GM23338 (cell line): ENCODE measurements around the gene DGCR6L. TPM values are rescaled to one million over a fixed set of nuclear protein-coding genes. Genes with fewer than 3 reads are reported as not detected.
A peak's percentile ranks its signal among the peaks of the same experiment; 100 is the strongest.
"Not testable (repeated sequence)": the region's sequence is repeated elsewhere in the genome, so short reads cannot be mapped to it uniquely, and the experiment has no call there.

Experiments
- ATAC-seq: fragments of 200-7000 bp; cut with Tn5 transposase; 3 replicates; pipeline ENCODE4 v1.9.1; 2020
- DNase-seq: peaks from one replicate; pipeline ENCODE4 v3.0.0-alpha.2; 2015; ENCODE audit warnings: low spot score
- H2AFZ ChIP-seq: fragments of 200-600 bp; sonication (generic); 2 replicates; pipeline ENCODE4 v1.8.0; 2016; ENCODE audit warnings: antibody characterized with exemption, mild to moderate bottlenecking, moderate library complexity
- H3F3A ChIP-seq: fragments of 200-600 bp; sonication (generic); replicated peaks from 2 replicates; pipeline ENCODE4 v1.8.0; 2017; ENCODE audit warnings: antibody characterized with exemption, mixed run types, low read depth
- H3K27ac ChIP-seq: fragments of 200-600 bp; sonication (generic); 2 replicates; pipeline ENCODE4 v1.6.1; 2016; ENCODE audit warnings: low read depth
- H3K27me3 ChIP-seq: fragments of 200-600 bp; sonication (generic); 2 replicates; pipeline ENCODE4 v1.8.0; 2016; ENCODE audit warnings: mild to moderate bottlenecking, mixed run types, moderate library complexity; ENCODE audit not compliant: insufficient read depth
- H3K36me3 ChIP-seq: fragments of 200-600 bp; sonication (generic); 2 replicates; pipeline ENCODE4 v1.8.0; 2016; ENCODE audit warnings: mild to moderate bottlenecking; ENCODE audit not compliant: insufficient read depth
- H3K4me1 ChIP-seq: fragments of 200-600 bp; sonication (generic); 2 replicates; pipeline ENCODE4 v1.8.0; 2016; ENCODE audit warnings: mild to moderate bottlenecking, moderate library complexity; ENCODE audit not compliant: insufficient read depth
- H3K4me2 ChIP-seq: fragments of 200-600 bp; sonication (generic); 2 replicates; pipeline ENCODE4 v1.7.1; 2017; ENCODE audit warnings: mixed run types
- H3K4me3 ChIP-seq: fragments of 200-600 bp; sonication (generic); 2 replicates; pipeline ENCODE4 v1.6.1; 2016; ENCODE audit warnings: mixed run types
- H3K79me2 ChIP-seq: fragments of 200-600 bp; sonication (generic); replicated peaks from 2 replicates; pipeline ENCODE4 v1.8.0; 2017; ENCODE audit warnings: mild to moderate bottlenecking; ENCODE audit not compliant: insufficient read depth
- H3K9me2 ChIP-seq: fragments of 200-600 bp; sonication (generic); 2 replicates; pipeline ENCODE4 v1.8.0; 2017; ENCODE audit not compliant: insufficient read depth
- H4K20me1 ChIP-seq: fragments of 200-600 bp; sonication (generic); replicated peaks from 2 replicates; pipeline ENCODE4 v1.8.0; 2017; ENCODE audit warnings: mild to moderate bottlenecking; ENCODE audit not compliant: insufficient read depth
- H3K27ac Mint-ChIP-seq: 2 replicates; pipeline ENCODE4 v1.8.0; 2020; ENCODE audit warnings: inconsistent platforms, mild to moderate bottlenecking, moderate library complexity, mixed read lengths
- H3K27me3 Mint-ChIP-seq: 3 replicates; pipeline ENCODE4 v1.8.0; 2022; ENCODE audit warnings: low read depth, mild to moderate bottlenecking, moderate library complexity, mixed read lengths, inconsistent platforms; ENCODE audit not compliant: insufficient read depth, poor library complexity
- H3K36me3 Mint-ChIP-seq: 3 replicates; pipeline ENCODE4 v1.8.0; 2021; ENCODE audit warnings: low read depth, mild to moderate bottlenecking, inconsistent platforms, moderate library complexity, mixed read lengths
- H3K4me1 Mint-ChIP-seq: 3 replicates; pipeline ENCODE4 v1.8.0; 2020; ENCODE audit warnings: mild to moderate bottlenecking, inconsistent platforms, mixed read lengths
- H3K4me3 Mint-ChIP-seq: 3 replicates; pipeline ENCODE4 v1.8.0; 2021; ENCODE audit warnings: moderate library complexity, mild to moderate bottlenecking, inconsistent platforms, mixed read lengths
- H3K9me3 Mint-ChIP-seq: 3 replicates; pipeline ENCODE4 v1.8.0; 2020; ENCODE audit warnings: moderate library complexity, mild to moderate bottlenecking, inconsistent platforms, mixed read lengths
- ZNF114 ChIP-seq: fragments of 250-450 bp; sonication (Bioruptor Pico); IDR thresholded peaks from 2 replicates; pipeline ENCODE4 v1.5.0; 2020; ENCODE audit warnings: mild to moderate bottlenecking, moderate library complexity
- polyA plus RNA-seq: library from polyadenylated mRNA; unstranded; fragments of >200 nt; fragmentation: Nextera tagmentation; extraction: Ambion mirVana; gene quantifications from 2 replicates; pipeline ENCODE4 v1.2.1, GENCODE V29; 2016
- total RNA-seq: library from RNA; depleted of rRNA; stranded (reverse); fragments of >200 nt; shearing (Covaris generic); gene quantifications from 2 replicates; pipeline ENCODE4 v1.2.3, GENCODE V29; 2014
- TF ChIP-seq, protein P1 (sequence below), 2 experiments: fragments of 200-600 bp in 1 of 2; sonication (generic) in 1 of 2; conservative IDR thresholded peaks; 2 replicates each; pipeline versions ENCODE4 v1.5.1 to v1.6.1; 2016 to 2017; ENCODE audit warnings: antibody characterized with exemption in 2 of 2, low read depth in 2 of 2, mild to moderate bottlenecking in 2 of 2, moderate library complexity in 1 of 2

DGCR6L gene
- total and polyA plus RNA-seq, 2 experiments from 2014 or later = 66.3 to 85.9 TPM

DNA sequence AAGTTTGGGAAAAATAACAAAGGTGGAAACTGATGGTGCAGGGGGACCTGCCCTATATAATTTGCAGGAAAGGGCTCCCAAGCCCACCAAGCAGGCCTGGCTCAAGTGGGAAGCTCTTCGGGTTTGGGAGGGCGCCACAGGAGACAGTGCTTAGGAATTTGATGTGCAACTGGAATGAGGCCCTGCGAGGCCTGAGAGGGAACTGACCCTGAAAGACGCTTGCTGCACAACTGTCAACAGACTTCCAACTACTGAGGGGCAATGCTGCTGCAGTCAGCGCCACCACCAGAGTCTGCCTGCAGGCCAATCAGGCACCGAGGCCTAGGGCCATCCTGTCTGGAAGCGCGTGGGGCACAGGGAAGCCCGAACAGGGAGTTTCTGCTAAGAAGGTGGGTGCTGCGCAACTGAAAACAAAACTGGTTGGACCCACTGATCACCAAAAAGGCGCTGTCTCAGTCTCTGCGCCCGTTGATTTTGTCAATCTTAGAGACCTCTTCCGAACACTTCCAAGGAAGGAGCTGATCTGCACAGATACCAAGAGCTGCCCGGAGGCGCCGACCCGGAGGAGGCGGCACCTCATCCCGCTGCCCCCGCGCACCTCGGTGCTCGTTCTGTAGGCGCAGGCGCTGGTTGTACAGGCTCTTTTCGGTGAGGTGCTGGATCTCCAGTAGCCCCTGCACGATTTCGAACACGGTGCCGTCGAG is 667 bp downstream of the DGCR6L start (continued):
- TF ChIP-seq, protein P1, sequence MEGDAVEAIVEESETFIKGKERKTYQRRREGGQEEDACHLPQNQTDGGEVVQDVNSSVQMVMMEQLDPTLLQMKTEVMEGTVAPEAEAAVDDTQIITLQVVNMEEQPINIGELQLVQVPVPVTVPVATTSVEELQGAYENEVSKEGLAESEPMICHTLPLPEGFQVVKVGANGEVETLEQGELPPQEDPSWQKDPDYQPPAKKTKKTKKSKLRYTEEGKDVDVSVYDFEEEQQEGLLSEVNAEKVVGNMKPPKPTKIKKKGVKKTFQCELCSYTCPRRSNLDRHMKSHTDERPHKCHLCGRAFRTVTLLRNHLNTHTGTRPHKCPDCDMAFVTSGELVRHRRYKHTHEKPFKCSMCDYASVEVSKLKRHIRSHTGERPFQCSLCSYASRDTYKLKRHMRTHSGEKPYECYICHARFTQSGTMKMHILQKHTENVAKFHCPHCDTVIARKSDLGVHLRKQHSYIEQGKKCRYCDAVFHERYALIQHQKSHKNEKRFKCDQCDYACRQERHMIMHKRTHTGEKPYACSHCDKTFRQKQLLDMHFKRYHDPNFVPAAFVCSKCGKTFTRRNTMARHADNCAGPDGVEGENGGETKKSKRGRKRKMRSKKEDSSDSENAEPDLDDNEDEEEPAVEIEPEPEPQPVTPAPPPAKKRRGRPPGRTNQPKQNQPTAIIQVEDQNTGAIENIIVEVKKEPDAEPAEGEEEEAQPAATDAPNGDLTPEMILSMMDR (conservative IDR thresholded peaks at IDR 0.05; ENCODE audit: low read depth in 2 of 2) = no peak
- no peak for TF ChIP-seq ZNF114 (CRISPR knock-in tag)

DNA sequence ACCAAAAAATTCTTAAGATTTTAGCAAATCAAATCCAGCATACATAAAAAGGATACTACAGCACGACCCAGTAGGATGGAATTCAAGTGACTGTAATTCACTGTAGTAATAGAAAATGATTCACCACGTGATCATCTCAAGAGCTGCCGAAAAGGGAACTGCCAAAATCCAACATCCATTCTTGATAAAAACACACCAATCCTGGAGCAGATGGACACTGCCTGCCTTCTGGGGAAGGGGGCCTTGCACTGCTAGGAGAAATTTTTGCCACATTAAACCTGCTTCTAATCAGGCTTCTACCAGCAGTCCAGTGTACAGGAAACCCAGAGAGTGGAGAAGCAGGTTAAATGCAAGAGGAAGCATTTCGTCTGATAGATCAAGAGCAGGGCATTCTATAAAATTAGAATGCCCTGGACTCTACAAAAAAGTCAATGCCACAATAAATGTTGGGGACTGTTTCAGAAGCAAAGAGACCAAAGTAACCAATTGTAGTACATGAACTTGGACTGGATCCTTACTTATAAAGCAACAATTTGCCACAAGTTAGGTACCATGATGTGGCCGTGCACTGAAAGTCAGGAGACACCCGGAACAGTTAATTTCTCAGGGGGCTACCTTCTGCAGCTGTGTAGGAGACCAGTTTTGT is 1.7 kb downstream of the DGCR6L start:
- H3K9me3 Mint-ChIP-seq, H3F3A ChIP-seq, H3K36me3 ChIP-seq, H4K20me1 ChIP-seq, H3K27me3 ChIP-seq, DNase-seq, H3K36me3 Mint-ChIP-seq, H3K27ac ChIP-seq, H3K4me3 ChIP-seq, H3K4me2 ChIP-seq, H3K27ac Mint-ChIP-seq, ATAC-seq, H3K9me2 ChIP-seq, H2AFZ ChIP-seq, H3K4me1 ChIP-seq: not testable (repeated sequence)
- H3K79me2 ChIP-seq = peaks cover 23% of the 10 kb centered on the region
- H3K4me1 Mint-ChIP-seq = peaks cover 39% of the 10 kb centered on the region
- H3K27me3 Mint-ChIP-seq = peaks cover 11% of the 10 kb centered on the region
- peak overlapping the region; percentile 52 for H3K4me3 Mint-ChIP-seq

DNA sequence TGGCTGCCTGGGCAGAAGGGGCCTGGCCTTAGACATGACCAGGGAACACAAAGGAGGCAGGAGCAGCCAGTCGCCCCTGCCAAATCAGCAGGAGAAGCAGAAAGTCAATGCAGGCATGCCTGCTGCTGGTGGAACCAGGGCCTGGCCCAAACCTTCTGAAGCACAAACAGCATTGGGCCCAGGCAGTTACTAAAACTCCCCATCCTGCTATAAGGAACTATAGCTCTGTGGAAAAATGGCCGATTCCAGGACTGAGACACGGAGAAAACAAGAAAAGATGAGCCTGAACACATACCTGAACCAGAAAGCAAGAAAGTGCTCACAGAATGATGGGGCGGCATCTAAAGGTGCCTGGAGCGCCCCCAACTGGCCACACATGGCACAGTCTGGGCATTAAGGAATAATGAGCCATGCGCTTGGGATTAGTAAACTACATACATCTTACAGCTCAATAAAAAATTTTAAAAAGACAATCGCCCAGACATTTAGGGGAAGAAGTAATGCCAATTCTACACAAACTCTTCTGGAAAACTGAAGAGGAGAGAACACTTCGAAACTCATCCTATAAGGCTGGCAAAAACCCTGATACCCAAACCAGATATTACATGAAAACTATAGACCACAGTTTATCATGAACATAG is 2.3 kb downstream of the DGCR6L start:
- not testable (repeated sequence) for H3K4me1 ChIP-seq, H3K9me2 ChIP-seq, H3K4me2 ChIP-seq, H2AFZ ChIP-seq, H3K27ac Mint-ChIP-seq, H4K20me1 ChIP-seq, H3F3A ChIP-seq, H3K27me3 Mint-ChIP-seq, H3K4me3 ChIP-seq, H3K36me3 ChIP-seq, H3K27ac ChIP-seq, H3K36me3 Mint-ChIP-seq, H3K9me3 Mint-ChIP-seq, H3K27me3 ChIP-seq
- peaks cover 23% of the 10 kb centered on the region for H3K79me2 ChIP-seq
- Mint-ChIP-seq H3K4me3 (peak overlapping the region; percentile 52), H3K4me1 (peaks cover 32% of the 10 kb centered on the region)
- TF ChIP-seq, protein P1 (conservative IDR thresholded peaks at IDR 0.05; ENCODE audit: low read depth in 2 of 2) = peak; percentile 51 to 79
- DNase-seq (peak; percentile 39), ATAC-seq (0 out of 3 replicates have a peak, but pooled peaks have one; percentile 3)
